SK-N-SH treated with all-trans-retinoic acid at 6 μM for 48 hours (cell line): ENCODE measurements around the gene DHRS13.

Experiments used
- ATAC-seq: fragments of 200-7000 bp; cut with Tn5 transposase; 3 replicates; pipeline ENCODE4 v1.9.1; 2020; ENCODE audit warnings: mild to moderate bottlenecking, moderate library complexity
- ARNTL ChIP-seq: fragments of 450-650 bp; formaldehyde crosslinking; IDR thresholded peaks from 2 replicates; pipeline ENCODE4 v1.5.0; 2020; ENCODE audit warnings: low read depth, mild to moderate bottlenecking, moderate library complexity, borderline replicate concordance
- BACH2 ChIP-seq: fragments of 250-450 bp; sonication (Bioruptor Pico); IDR thresholded peaks from 2 replicates; pipeline ENCODE4 v1.9.0; 2021; ENCODE audit warnings: mild to moderate bottlenecking, borderline replicate concordance
- CREB5 ChIP-seq: fragments of 250-450 bp; sonication (Bioruptor Pico); IDR thresholded peaks from 2 replicates; pipeline ENCODE4 v1.5.1; 2020; ENCODE audit warnings: low read depth, mild to moderate bottlenecking, moderate library complexity
- CSRNP3 ChIP-seq: fragments of 250-450 bp; sonication (Bioruptor Pico); IDR thresholded peaks from 2 replicates; pipeline ENCODE4 v1.5.1; 2021; ENCODE audit warnings: mild to moderate bottlenecking, moderate library complexity
- GLIS3 ChIP-seq: fragments of 250-450 bp; sonication (Bioruptor Pico); IDR thresholded peaks from 2 replicates; pipeline ENCODE4 v1.5.0; 2020; ENCODE audit warnings: mild to moderate bottlenecking, moderate library complexity
- ISL1 ChIP-seq: fragments of 250-450 bp; sonication (Bioruptor Pico); IDR thresholded peaks from 2 replicates; pipeline ENCODE4 v2.1.2; 2022; ENCODE audit warnings: mild to moderate bottlenecking, moderate library complexity
- OSR1 ChIP-seq: fragments of 250-450 bp; sonication (Bioruptor Pico); IDR thresholded peaks from 2 replicates; pipeline ENCODE4 v1.8.0; 2022; ENCODE audit warnings: moderate library complexity, mild to moderate bottlenecking, inconsistent platforms
- PATZ1 ChIP-seq: fragments of 250-450 bp; sonication (Bioruptor Pico); IDR thresholded peaks from 2 replicates; pipeline ENCODE4 v1.8.0; 2020; ENCODE audit warnings: mild to moderate bottlenecking, moderate library complexity, borderline replicate concordance
- PPARA ChIP-seq: fragments of 250-450 bp; sonication (Bioruptor Pico); IDR thresholded peaks from 2 replicates; pipeline ENCODE4 v1.5.0; 2020; ENCODE audit warnings: mild to moderate bottlenecking, borderline replicate concordance
- RARB ChIP-seq: fragments of 250-450 bp; sonication (Bioruptor Pico); IDR thresholded peaks from 2 replicates; pipeline ENCODE4 v1.8.0; 2021; ENCODE audit warnings: mild to moderate bottlenecking, moderate library complexity
- SNAI2 ChIP-seq: fragments of 250-450 bp; sonication (Bioruptor Pico); IDR thresholded peaks from 2 replicates; pipeline ENCODE4 v1.5.0; 2020; ENCODE audit warnings: mild to moderate bottlenecking, moderate library complexity
- TCF4 ChIP-seq: fragments of 250-450 bp; sonication (Bioruptor Pico); IDR thresholded peaks from 2 replicates; pipeline ENCODE4 v1.8.0; 2021; ENCODE audit warnings: mild to moderate bottlenecking, moderate library complexity, borderline replicate concordance
- TOX ChIP-seq: fragments of 250-450 bp; sonication (Bioruptor Pico); IDR thresholded peaks from 2 replicates; pipeline ENCODE4 v1.8.0; 2021; ENCODE audit warnings: mild to moderate bottlenecking, moderate library complexity, borderline replicate concordance
- ZC3H10 ChIP-seq: fragments of 250-450 bp; sonication (Bioruptor Pico); IDR thresholded peaks from 2 replicates; pipeline ENCODE4 v1.5.1; 2021; ENCODE audit warnings: mild to moderate bottlenecking, moderate library complexity
- ZFP3 ChIP-seq: fragments of 250-450 bp; sonication (Bioruptor Pico); IDR thresholded peaks from 2 replicates; pipeline ENCODE4 v1.5.0; 2020; ENCODE audit warnings: mild to moderate bottlenecking, moderate library complexity
- ZFP30 ChIP-seq: fragments of 450-650 bp; formaldehyde crosslinking; IDR thresholded peaks from 2 replicates; pipeline ENCODE4 v1.5.0; 2022; ENCODE audit warnings: mild to moderate bottlenecking, moderate library complexity
- ZNF565 ChIP-seq: fragments of 450-650 bp; formaldehyde crosslinking; conservative IDR thresholded peaks from 2 replicates; pipeline ENCODE4 v1.5.0; 2020; ENCODE audit warnings: low read depth, mild to moderate bottlenecking, moderate library complexity
- ZNF70 ChIP-seq: fragments of 450-650 bp; formaldehyde crosslinking; IDR thresholded peaks from 2 replicates; pipeline ENCODE4 v1.5.0; 2020; ENCODE audit warnings: mild to moderate bottlenecking, moderate library complexity
- ZNF8 ChIP-seq: fragments of 450-650 bp; formaldehyde crosslinking; IDR thresholded peaks from 2 replicates; pipeline ENCODE4 v1.5.0; 2020; ENCODE audit warnings: mild to moderate bottlenecking, moderate library complexity
- TF ChIP-seq, protein P1 (sequence below): fragments of 250-450 bp; sonication (Bioruptor Pico); IDR thresholded peaks from 2 replicates; pipeline ENCODE4 v1.5.0; 2020; ENCODE audit warnings: mild to moderate bottlenecking, moderate library complexity
- TF ChIP-seq, protein P2 (sequence below): fragments of 250-450 bp; sonication (Bioruptor Pico); IDR thresholded peaks from 2 replicates; pipeline ENCODE4 v1.8.0; 2021; ENCODE audit warnings: low read depth, mild to moderate bottlenecking, moderate library complexity, borderline replicate concordance

Gene DHRS13

GRCh38 chr17:28863953-28864352, 38.9 kb downstream of the DHRS13 start:
- no peak for ATAC-seq
- no peak for TF ChIP-seq TCF4 (CRISPR knock-in tag)
- TF ChIP-seq, protein P1, sequence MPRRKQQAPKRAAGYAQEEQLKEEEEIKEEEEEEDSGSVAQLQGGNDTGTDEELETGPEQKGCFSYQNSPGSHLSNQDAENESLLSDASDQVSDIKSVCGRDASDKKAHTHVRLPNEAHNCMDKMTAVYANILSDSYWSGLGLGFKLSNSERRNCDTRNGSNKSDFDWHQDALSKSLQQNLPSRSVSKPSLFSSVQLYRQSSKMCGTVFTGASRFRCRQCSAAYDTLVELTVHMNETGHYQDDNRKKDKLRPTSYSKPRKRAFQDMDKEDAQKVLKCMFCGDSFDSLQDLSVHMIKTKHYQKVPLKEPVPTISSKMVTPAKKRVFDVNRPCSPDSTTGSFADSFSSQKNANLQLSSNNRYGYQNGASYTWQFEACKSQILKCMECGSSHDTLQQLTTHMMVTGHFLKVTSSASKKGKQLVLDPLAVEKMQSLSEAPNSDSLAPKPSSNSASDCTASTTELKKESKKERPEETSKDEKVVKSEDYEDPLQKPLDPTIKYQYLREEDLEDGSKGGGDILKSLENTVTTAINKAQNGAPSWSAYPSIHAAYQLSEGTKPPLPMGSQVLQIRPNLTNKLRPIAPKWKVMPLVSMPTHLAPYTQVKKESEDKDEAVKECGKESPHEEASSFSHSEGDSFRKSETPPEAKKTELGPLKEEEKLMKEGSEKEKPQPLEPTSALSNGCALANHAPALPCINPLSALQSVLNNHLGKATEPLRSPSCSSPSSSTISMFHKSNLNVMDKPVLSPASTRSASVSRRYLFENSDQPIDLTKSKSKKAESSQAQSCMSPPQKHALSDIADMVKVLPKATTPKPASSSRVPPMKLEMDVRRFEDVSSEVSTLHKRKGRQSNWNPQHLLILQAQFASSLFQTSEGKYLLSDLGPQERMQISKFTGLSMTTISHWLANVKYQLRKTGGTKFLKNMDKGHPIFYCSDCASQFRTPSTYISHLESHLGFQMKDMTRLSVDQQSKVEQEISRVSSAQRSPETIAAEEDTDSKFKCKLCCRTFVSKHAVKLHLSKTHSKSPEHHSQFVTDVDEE (CRISPR knock-in tag): no peak
- TF ChIP-seq OSR1 (CRISPR knock-in tag): no peak
- no peak for TF ChIP-seq ZNF565
- TF ChIP-seq ISL1 (CRISPR knock-in tag): no peak
- no peak for TF ChIP-seq SNAI2
- TF ChIP-seq, protein P2, sequence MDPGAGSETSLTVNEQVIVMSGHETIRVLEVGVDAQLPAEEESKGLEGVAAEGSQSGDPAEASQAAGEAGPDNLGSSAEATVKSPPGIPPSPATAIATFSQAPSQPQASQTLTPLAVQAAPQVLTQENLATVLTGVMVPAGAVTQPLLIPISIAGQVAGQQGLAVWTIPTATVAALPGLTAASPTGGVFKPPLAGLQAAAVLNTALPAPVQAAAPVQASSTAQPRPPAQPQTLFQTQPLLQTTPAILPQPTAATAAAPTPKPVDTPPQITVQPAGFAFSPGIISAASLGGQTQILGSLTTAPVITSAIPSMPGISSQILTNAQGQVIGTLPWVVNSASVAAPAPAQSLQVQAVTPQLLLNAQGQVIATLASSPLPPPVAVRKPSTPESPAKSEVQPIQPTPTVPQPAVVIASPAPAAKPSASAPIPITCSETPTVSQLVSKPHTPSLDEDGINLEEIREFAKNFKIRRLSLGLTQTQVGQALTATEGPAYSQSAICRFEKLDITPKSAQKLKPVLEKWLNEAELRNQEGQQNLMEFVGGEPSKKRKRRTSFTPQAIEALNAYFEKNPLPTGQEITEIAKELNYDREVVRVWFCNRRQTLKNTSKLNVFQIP (CRISPR knock-in tag): no peak
- no peak for TF ChIP-seq BACH2 (CRISPR knock-in tag)
- no peak for TF ChIP-seq CSRNP3 (CRISPR knock-in tag)
- TF ChIP-seq TOX (CRISPR knock-in tag): no peak
- TF ChIP-seq ZFP30 (CRISPR knock-in tag): no peak
- no peak for TF ChIP-seq ARNTL (CRISPR knock-in tag)
- no peak for TF ChIP-seq PATZ1 (CRISPR knock-in tag)
- no peak for TF ChIP-seq GLIS3 (CRISPR knock-in tag)
- TF ChIP-seq ZNF70 (CRISPR knock-in tag): no peak
- TF ChIP-seq ZFP3: no peak
- no peak for TF ChIP-seq RARB (CRISPR knock-in tag)
- no peak for TF ChIP-seq ZC3H10
- TF ChIP-seq ZNF8 (CRISPR knock-in tag): no peak
- TF ChIP-seq CREB5 (CRISPR knock-in tag): no peak
- TF ChIP-seq, all 23 proteins: peak for 0

DNA sequence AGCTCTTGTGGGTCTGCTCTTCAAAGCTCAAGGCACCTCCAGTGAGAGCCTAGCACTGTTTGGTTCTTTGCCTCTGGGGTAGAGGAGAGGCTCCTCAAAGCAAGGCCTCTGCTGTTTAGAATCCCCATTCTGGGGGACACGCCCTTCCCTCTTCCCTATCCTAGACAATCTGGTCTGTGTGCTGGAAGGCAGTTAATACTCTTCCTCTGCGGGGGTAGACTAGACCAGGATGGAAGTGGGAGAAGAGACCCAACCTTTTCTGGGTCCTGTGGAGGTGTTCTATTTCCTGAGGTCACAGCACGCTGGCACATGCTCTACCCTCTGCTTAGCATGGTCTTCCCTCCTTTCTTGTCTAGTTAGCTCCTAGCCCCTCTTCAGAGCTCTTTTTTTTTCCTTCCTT, 40.3 kb downstream of the DHRS13 start:
- no peak for TF ChIP-seq BACH2 (CRISPR knock-in tag)
- no peak for ATAC-seq

- ATAC-seq: no peak
- TF ChIP-seq ZFP30 (CRISPR knock-in tag) (no peak), PPARA (CRISPR knock-in tag) (no peak), OSR1 (CRISPR knock-in tag) (no peak), BACH2 (CRISPR knock-in tag) (no peak), ZFP3 (no peak), CSRNP3 (CRISPR knock-in tag) (no peak), SNAI2 (no peak), ZNF565 (no peak), RARB (CRISPR knock-in tag) (no peak), ISL1 (CRISPR knock-in tag) (no peak), PATZ1 (CRISPR knock-in tag) (no peak), ARNTL (CRISPR knock-in tag) (no peak)
These were observed 41.3 kb downstream of the DHRS13 start for GRCh38 chr17:28861393-28862203.
